ENCODE data around the gene ASB10.

ASB10 gene

GRCh38 chr7:151134743-151135524 is 52.1 kb downstream of the ASB10 start:
- no peak for DNase-seq

GRCh38 chr7:151133986-151134742 is 52.9 kb downstream of the ASB10 start:
- DNase-seq: no peak

- DNase-seq: no peak
Measured at GRCh38 chr7:151133266-151133985, 53.6 kb downstream of the ASB10 start.

GRCh38 chr7:151132461-151133205 is 54.4 kb downstream of the ASB10 start:
- no peak for DNase-seq

- no peak for DNase-seq
Measured at GRCh38 chr7:151131592-151132293, 55.3 kb downstream of the ASB10 start.

GRCh38 chr7:151131224-151131591 is 55.8 kb downstream of the ASB10 start:
- DNase-seq: no peak

GRCh38 chr7:151130741-151131157 is 56.3 kb downstream of the ASB10 start:
- DNase-seq: no peak

GRCh38 chr7:151129960-151130591 is 57.0 kb downstream of the ASB10 start:
- no peak for DNase-seq

GRCh38 chr7:151129117-151129959 is 57.7 kb downstream of the ASB10 start:
- no peak for DNase-seq

GRCh38 chr7:151128716-151129115 is 58.3 kb downstream of the ASB10 start:
- no peak for DNase-seq

- DNase-seq: no peak
Measured at GRCh38 chr7:151128144-151128543, 58.9 kb downstream of the ASB10 start.

- DNase-seq: no peak
Measured at GRCh38 chr7:151126491-151127137, 60.4 kb downstream of the ASB10 start.

- DNase-seq: no peak
Measured at GRCh38 chr7:151125846-151126481, 61.1 kb downstream of the ASB10 start.
